PC-9 (cell line): Measurements from ENCODE around the gene SLC25A10.

Source experiments
- EZH2 ChIP-seq: fragments of 200-600 bp; sonication (generic); IDR thresholded peaks from 2 replicates; pipeline ENCODE4 v1.8.0; 2017; ENCODE audit warnings: antibody characterized with exemption, low read depth
- TF ChIP-seq, protein P1 (sequence below): fragments of 200-600 bp; sonication (generic); conservative IDR thresholded peaks from 2 replicates; pipeline ENCODE4 v1.6.1; 2017; ENCODE audit warnings: mixed run types, antibody characterized with exemption, mild to moderate bottlenecking, moderate library complexity

DNA sequence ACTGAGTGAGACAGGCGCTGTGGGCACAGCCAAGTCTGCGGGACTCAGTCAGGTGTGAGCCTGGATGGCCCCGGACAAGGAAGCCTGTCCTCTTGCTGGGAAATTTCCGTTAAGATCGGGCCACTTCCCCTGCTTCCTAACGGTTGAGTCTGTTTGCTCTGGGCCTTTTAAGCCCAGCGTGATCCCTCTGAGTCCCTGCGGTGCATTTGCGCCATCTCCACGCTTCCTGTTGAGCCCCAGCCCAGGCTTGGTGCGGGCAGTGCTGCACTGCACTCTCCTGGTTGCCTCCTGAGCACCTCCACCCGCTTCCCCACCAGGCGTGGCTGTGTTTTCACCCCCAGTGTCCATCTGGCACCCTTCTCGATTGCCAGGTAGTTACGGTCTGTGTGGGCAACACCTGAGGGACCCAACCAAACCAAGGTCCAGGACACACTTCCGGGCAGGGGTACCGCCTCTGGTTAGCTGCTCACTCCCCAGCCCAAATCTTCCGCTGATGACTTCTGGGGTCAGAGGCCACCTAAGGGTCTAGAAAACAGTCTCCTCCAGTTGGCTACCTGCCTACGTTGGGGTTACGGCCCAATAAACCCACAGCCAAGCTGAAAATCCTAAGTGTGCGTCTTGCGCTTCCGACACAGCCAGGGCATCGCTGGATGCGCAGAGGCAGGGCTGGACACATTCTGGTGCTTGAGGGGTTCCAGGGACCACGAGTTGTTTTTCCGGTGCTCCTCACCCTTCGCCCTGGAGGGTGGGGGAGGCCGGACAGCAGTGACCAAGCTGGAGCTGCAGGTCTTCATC, 1.4 kb upstream of the SLC25A10 start:
- TF ChIP-seq, protein P1, sequence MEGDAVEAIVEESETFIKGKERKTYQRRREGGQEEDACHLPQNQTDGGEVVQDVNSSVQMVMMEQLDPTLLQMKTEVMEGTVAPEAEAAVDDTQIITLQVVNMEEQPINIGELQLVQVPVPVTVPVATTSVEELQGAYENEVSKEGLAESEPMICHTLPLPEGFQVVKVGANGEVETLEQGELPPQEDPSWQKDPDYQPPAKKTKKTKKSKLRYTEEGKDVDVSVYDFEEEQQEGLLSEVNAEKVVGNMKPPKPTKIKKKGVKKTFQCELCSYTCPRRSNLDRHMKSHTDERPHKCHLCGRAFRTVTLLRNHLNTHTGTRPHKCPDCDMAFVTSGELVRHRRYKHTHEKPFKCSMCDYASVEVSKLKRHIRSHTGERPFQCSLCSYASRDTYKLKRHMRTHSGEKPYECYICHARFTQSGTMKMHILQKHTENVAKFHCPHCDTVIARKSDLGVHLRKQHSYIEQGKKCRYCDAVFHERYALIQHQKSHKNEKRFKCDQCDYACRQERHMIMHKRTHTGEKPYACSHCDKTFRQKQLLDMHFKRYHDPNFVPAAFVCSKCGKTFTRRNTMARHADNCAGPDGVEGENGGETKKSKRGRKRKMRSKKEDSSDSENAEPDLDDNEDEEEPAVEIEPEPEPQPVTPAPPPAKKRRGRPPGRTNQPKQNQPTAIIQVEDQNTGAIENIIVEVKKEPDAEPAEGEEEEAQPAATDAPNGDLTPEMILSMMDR, result no peak
- TF ChIP-seq EZH2, result no peak
